PC-9 (cell line): ENCODE measurements around the gene PCBP2. TPM values are rescaled to one million over a fixed set of nuclear protein-coding genes. Genes with fewer than 3 reads are reported as not detected.

ENCODE experiments used
- BruUV-seq: library from RNA; stranded (reverse); fragments of 400-500 nt; replicated peaks from 2 replicates; lab custom pipeline; 2021; lab: Mats Ljungman, UMichigan
- CTCF ChIA-PET: fragments of 300-600 bp; sonication (Branson Sonifier 250); formaldehyde crosslinking; loops from one replicate; lab custom pipeline; 2022; ENCODE audit warnings: antibody characterized with exemption; lab: Charles Lee
- POLR2A ChIA-PET: fragments of 300-600 bp; sonication (Branson Sonifier 250); formaldehyde crosslinking; loops from one replicate; lab custom pipeline; 2022; ENCODE audit warnings: antibody characterized with exemption; ENCODE audit not compliant: unreplicated experiment; lab: Charles Lee
- DNase-seq, 2 experiments: peaks; one replicate each; pipeline versions ENCODE4 v3.0.0 to v3.0.0-alpha.2; 2015 to 2022; ENCODE audit warnings: mixed read lengths in 1 of 2
- H2AFZ ChIP-seq: fragments of 200-600 bp; sonication (generic); 2 replicates; pipeline ENCODE4 v1.8.1; 2017; ENCODE audit warnings: antibody characterized with exemption
- H3F3A ChIP-seq: fragments of 200-600 bp; sonication (generic); 2 replicates; pipeline ENCODE4 v1.8.1; 2017; ENCODE audit warnings: antibody characterized with exemption, mild to moderate bottlenecking, low read depth; ENCODE audit not compliant: insufficient read depth
- H3K27ac ChIP-seq: fragments of 200-600 bp; sonication (generic); 2 replicates; pipeline ENCODE4 v1.6.1; 2016; ENCODE audit warnings: mixed run types
- H3K27me3 ChIP-seq: fragments of 200-600 bp; sonication (generic); 2 replicates; pipeline ENCODE4 v1.6.1; 2016; ENCODE audit warnings: low read depth, mixed run types; ENCODE audit not compliant: insufficient read depth
- H3K36me3 ChIP-seq: fragments of 200-600 bp; sonication (generic); 2 replicates; pipeline ENCODE4 v1.6.1; 2016; ENCODE audit warnings: low read depth, mixed run types
- H3K4me1 ChIP-seq: fragments of 200-600 bp; sonication (generic); replicated peaks from 2 replicates; pipeline ENCODE4 v1.6.1; 2016; ENCODE audit warnings: mixed run types; ENCODE audit not compliant: insufficient read depth
- H3K4me2 ChIP-seq: fragments of 200-600 bp; sonication (generic); 2 replicates; pipeline ENCODE4 v1.6.1; 2017; ENCODE audit warnings: mixed run types
- H3K4me3 ChIP-seq: fragments of 200-600 bp; sonication (generic); 2 replicates; pipeline ENCODE4 v1.6.1; 2016; ENCODE audit warnings: mixed run types
- H3K79me2 ChIP-seq: fragments of 200-600 bp; sonication (generic); 2 replicates; pipeline ENCODE4 v1.6.1; 2017; ENCODE audit warnings: low read depth, mixed run types
- H3K9me2 ChIP-seq: fragments of 200-600 bp; sonication (generic); 2 replicates; pipeline ENCODE4 v1.8.1; 2017; ENCODE audit warnings: mild to moderate bottlenecking; ENCODE audit not compliant: insufficient read depth
- H3K9me3 ChIP-seq: fragments of 200-600 bp; sonication (generic); 2 replicates; pipeline ENCODE4 v1.8.1; 2016; ENCODE audit warnings: low read depth; ENCODE audit not compliant: insufficient read depth
- H4K20me1 ChIP-seq: fragments of 200-600 bp; sonication (generic); 2 replicates; pipeline ENCODE4 v1.8.1; 2017; ENCODE audit not compliant: insufficient read depth
- CTCF ChIP-seq: fragments of 200-600 bp; sonication (generic); conservative IDR thresholded peaks from 2 replicates; pipeline ENCODE4 v1.6.1; 2017; ENCODE audit warnings: mixed run types, antibody characterized with exemption, mild to moderate bottlenecking, moderate library complexity
- EZH2 ChIP-seq: fragments of 200-600 bp; sonication (generic); IDR thresholded peaks from 2 replicates; pipeline ENCODE4 v1.8.0; 2017; ENCODE audit warnings: antibody characterized with exemption, low read depth
- intact Hi-C: fragments of 100-400 bp; cut with micrococcal nuclease; formaldehyde crosslinking; loops from one replicate; pipeline ENCODE4 v1.10.0; 2022; ENCODE audit not compliant: unreplicated experiment
- total RNA-seq: library from RNA; stranded (reverse); gene quantifications from 2 replicates; pipeline ENCODE4 v1.2.3, GENCODE V29; 2021

PCBP2 gene
- total RNA-seq, 1 experiment from 2014 or later = 833 TPM

DNA sequence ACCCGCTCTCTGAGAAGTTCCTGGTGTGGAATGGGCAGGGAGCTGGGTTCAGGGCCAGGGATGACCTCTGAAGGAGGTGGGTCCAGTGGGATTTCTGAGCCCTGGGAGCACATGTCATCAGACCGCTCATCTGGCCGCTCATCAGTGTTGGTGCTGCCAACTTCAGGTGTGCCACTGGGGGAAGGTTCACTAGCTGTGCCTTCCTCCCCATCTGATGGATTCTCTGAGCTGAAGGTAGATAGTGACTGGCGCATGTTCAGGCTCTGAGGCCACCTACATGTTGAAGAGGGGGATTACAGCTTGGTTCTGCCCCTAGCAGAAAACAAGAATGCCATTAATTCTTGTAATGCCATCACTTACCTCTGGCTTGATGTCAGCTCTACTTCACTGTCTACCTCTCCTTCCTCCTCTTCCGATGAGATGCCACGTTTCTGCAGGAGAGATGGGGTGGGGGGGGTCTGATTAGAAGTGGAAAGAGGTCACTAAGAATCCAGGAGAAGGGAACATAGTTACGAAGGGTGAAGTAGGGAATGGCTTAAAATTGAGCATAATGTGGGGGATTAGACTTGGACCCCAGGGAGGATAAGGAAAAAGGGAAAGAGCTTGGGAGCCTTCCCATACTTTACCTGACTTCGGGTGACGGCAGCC lies 30.2 kb downstream of the PCBP2 start:
- BruUV-seq = no TSS peak
- no peak overlapping the region for H2AFZ ChIP-seq
- H3K36me3 ChIP-seq = peaks cover 26% of the 10 kb centered on the region
- H3K79me2 ChIP-seq = peaks cover 13% of the 10 kb centered on the region
- H3K4me2 ChIP-seq = no peak overlapping the region
- peaks cover 82% of the 10 kb centered on the region for H3F3A ChIP-seq
- TF ChIP-seq CTCF (peak; percentile 41; the same call in 1 of the 2 replicates), EZH2 (no peak)
- DNase-seq = peak in 1 of 2 experiments; percentile 48
- no peak overlapping the region for H3K4me3 ChIP-seq
- ChIA-PET POLR2A (interaction anchor here (0.6 kb wide), 2 partner anchors 19 to 27 kb away, joined by 5 to 6 read pairs; partner anchors contain the start of gene TARBP2), CTCF (interaction anchor here (1.4 kb wide), 1 partner anchor 27 kb away, joined by 4 read pairs; no protein-coding TSS in a partner anchor)
- no peaks in the 10 kb centered on the region for H3K9me3 ChIP-seq
- H4K20me1 ChIP-seq = peaks cover 58% of the 10 kb centered on the region
- no peaks in the 10 kb centered on the region for H3K9me2 ChIP-seq
- intact Hi-C loops = no loop called here
- no peaks in the 10 kb centered on the region for H3K27me3 ChIP-seq
- no peaks in the 10 kb centered on the region for H3K4me1 ChIP-seq
- H3K27ac ChIP-seq = no peak overlapping the region

- TF ChIP-seq CTCF (no peak), EZH2 (no peak)
- no peaks in the 10 kb centered on the region for H3K4me1 ChIP-seq
- peaks cover 52% of the 10 kb centered on the region for H4K20me1 ChIP-seq
- H3K36me3 ChIP-seq = peaks cover 22% of the 10 kb centered on the region
- intact Hi-C loops = no loop called here
- BruUV-seq = no TSS peak
- H3K9me3 ChIP-seq = no peaks in the 10 kb centered on the region
- no peak overlapping the region for H3K4me2 ChIP-seq
- H3F3A ChIP-seq = peaks cover 75% of the 10 kb centered on the region
- H3K4me3 ChIP-seq = no peak overlapping the region
- CTCF ChIA-PET = no interaction called here
- H3K27me3 ChIP-seq = no peaks in the 10 kb centered on the region
- H3K79me2 ChIP-seq = peaks cover 12% of the 10 kb centered on the region
- POLR2A ChIA-PET = interaction anchor here (0.6 kb wide), 1 partner anchor 28 kb away, joined by 5 read pairs; no protein-coding TSS in a partner anchor
- H3K27ac ChIP-seq = no peak overlapping the region
- no peak overlapping the region for H2AFZ ChIP-seq
- DNase-seq = no peak
- H3K9me2 ChIP-seq = no peaks in the 10 kb centered on the region
Observed at GRCh38 chr12:53482626-53483168, 30.8 kb downstream of the PCBP2 start.

DNA sequence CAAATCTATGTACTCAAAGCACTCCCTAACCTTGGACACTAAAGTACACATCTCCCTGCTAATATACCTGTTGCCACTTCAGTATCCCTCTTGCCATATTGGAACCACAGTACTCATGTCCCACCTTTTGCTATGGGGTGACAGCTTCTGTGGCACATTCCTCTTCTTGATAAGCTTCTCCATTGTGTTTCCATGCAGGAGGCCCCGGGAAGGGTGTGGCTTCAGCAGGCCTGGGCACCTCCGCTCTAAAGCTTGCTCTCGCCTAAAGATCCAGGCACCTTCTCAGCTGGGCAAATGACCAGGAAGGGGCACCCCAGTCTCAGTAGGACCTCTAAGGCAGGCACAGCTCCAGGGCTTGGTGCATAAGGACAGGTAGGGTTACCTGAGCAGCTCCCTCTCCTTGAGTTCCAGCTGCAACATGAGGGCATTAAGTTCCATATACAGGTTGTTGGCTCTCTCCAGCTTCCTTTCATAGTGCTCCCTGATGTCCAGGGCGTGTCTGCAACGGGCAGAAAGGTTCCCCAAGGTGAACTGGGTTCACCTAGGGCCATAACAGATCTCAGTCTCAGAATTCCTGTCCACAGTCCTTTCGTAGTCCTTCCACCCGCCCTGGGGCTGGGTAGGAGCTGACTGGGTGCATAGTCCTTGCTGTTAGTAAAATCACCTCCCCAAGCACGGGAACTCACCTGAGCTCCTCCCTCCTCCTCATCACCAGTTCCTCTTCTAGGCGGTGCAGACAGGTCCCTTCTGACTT lies 31.5 kb downstream of the PCBP2 start:
- no peak overlapping the region for H3K27ac ChIP-seq
- ChIA-PET CTCF (interaction anchor here (0.9 kb wide), 1 partner anchor 162 kb away, joined by 3 read pairs; the partner anchor contains the start of gene AAAS), POLR2A (interaction anchor here (0.7 kb wide), 1 partner anchor 8 kb away, joined by 5 read pairs; no protein-coding TSS in a partner anchor)
- peaks cover 45% of the 10 kb centered on the region for H4K20me1 ChIP-seq
- H3K79me2 ChIP-seq = peaks cover 7% of the 10 kb centered on the region; the same call in 1 of the 2 replicates
- no peaks in the 10 kb centered on the region for H3K9me3 ChIP-seq
- TF ChIP-seq EZH2 = no peak
- TF ChIP-seq CTCF = no peak
- peaks cover 15% of the 10 kb centered on the region for H3K36me3 ChIP-seq
- no peak overlapping the region for H3K4me3 ChIP-seq
- H3K27me3 ChIP-seq = no peaks in the 10 kb centered on the region
- intact Hi-C loops = no loop called here
- H2AFZ ChIP-seq = no peak overlapping the region
- H3K9me2 ChIP-seq = no peaks in the 10 kb centered on the region
- peaks cover 68% of the 10 kb centered on the region for H3F3A ChIP-seq
- H3K4me2 ChIP-seq = no peak overlapping the region
- no TSS peak for BruUV-seq
- no peak for DNase-seq
- no peaks in the 10 kb centered on the region for H3K4me1 ChIP-seq
